OCI-LY3 (cell line): ENCODE measurements around the gene GMPPA.

Experiments
- H2AFZ ChIP-seq: fragments of 200-600, 300-600 bp; shearing (Covaris generic); 2 replicates; pipeline ENCODE4 v1.6.0; 2014; ENCODE audit warnings: antibody characterized with exemption, low read depth, low read length
- H3K27ac ChIP-seq: fragments of 200-600, 300-600 bp; sonication (generic); 2 replicates; pipeline ENCODE4 v1.5.1; 2014; ENCODE audit warnings: mild to moderate bottlenecking, low read length, moderate library complexity, mixed read lengths
- H3K27me3 ChIP-seq: fragments of 200-600, 300-600 bp; sonication (generic); 2 replicates; pipeline ENCODE4 v1.6.1; 2014; ENCODE audit warnings: low read depth, low read length, mixed read lengths
- H3K36me3 ChIP-seq: fragments of 200-600, 300-600 bp; sonication (generic); replicated peaks from 2 replicates; pipeline ENCODE3; 2014; ENCODE audit warnings: low read depth, low read length, mixed read lengths
- H3K4me1 ChIP-seq: fragments of 300-600, 200-600 bp; sonication (generic); 2 replicates; pipeline ENCODE4 v1.6.1; 2014; ENCODE audit warnings: low read length, mixed read lengths
- H3K4me2 ChIP-seq: fragments of 200-600, 300-600 bp; sonication (generic); 2 replicates; pipeline ENCODE4 v1.6.1; 2014; ENCODE audit warnings: low read length, mixed read lengths
- H3K4me3 ChIP-seq: fragments of 300-600, 200-600 bp; sonication (generic); 2 replicates; pipeline ENCODE4 v1.5.1; 2014; ENCODE audit warnings: antibody characterized with exemption, mild to moderate bottlenecking, low read length, moderate library complexity
- H3K79me2 ChIP-seq: fragments of 300-600, 200-600 bp; shearing (Covaris generic); 2 replicates; pipeline ENCODE4 v1.6.1; 2014; ENCODE audit warnings: mild to moderate bottlenecking, low read length, mixed read lengths
- H3K9ac ChIP-seq: fragments of 300-600, 200-600 bp; shearing (Covaris generic); 2 replicates; pipeline ENCODE4 v1.6.0; 2014; ENCODE audit warnings: mild to moderate bottlenecking, low read length, moderate library complexity
- H3K9me3 ChIP-seq: fragments of 200-600, 300-600 bp; shearing (Covaris generic); 2 replicates; pipeline ENCODE4 v1.6.1; 2014; ENCODE audit warnings: low read length, mixed read lengths; ENCODE audit not compliant: insufficient read depth
- H4K20me1 ChIP-seq: fragments of 200-600, 300-600 bp; sonication (generic); 2 replicates; pipeline ENCODE4 v1.6.1; 2016; ENCODE audit warnings: low read length, mixed read lengths; ENCODE audit not compliant: insufficient read depth
- EZH2phosphoT487 ChIP-seq: fragments of 200-600 bp; shearing (Covaris generic); IDR thresholded peaks from 2 replicates; pipeline ENCODE4 v1.6.1; 2018; ENCODE audit warnings: antibody characterized with exemption, mixed run types, low read depth
- TF ChIP-seq, protein P1 (sequence below): fragments of 200-600, 300-600 bp; sonication (generic); IDR thresholded peaks from 2 replicates; pipeline ENCODE4 v1.5.1; 2014; ENCODE audit warnings: antibody characterized with exemption, low read length, low read depth

The GMPPA gene

DNA sequence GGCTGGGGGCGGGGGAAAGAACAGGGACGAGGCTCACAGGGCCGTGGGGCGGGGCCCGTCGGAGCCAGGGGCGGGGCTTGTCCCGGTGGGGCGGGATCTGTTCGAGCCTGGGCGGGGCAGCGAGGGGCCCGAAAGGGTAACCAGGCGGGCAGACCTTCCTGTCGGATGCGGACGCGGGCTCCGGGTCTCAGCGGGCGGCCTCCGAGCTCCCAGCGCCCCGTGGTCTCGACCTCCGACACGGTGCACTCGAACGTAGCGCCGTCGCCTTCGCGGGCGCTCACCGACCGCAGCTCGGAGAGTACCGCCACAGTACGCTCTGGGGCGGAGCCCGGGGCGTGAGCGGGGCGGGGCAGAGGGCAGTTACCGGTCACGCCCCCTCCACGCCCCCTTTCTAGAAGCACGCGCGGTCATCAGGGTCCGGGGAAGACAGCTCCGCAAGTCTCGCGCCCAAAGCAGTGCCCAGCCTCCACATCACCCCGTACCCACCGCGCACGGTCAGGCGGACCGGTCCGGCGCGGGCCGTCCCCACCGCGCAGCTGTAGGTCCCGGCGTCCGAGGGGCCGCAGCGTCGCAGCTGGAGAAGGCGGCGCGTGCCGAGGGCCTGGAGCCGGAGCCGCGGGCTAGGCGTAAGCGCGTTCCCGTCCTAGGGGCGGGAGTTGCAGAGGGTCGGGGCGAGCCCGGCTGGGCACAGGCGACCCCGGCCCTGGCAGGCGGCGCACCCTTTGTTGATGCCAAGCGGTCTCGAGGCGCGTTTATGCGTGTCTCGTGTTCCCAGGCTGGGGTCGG, 53.9 kb downstream of the GMPPA start:
- no peak overlapping the region for H3K4me3 ChIP-seq
- TF ChIP-seq EZH2phosphoT487, result no peak
- TF ChIP-seq, protein P1, sequence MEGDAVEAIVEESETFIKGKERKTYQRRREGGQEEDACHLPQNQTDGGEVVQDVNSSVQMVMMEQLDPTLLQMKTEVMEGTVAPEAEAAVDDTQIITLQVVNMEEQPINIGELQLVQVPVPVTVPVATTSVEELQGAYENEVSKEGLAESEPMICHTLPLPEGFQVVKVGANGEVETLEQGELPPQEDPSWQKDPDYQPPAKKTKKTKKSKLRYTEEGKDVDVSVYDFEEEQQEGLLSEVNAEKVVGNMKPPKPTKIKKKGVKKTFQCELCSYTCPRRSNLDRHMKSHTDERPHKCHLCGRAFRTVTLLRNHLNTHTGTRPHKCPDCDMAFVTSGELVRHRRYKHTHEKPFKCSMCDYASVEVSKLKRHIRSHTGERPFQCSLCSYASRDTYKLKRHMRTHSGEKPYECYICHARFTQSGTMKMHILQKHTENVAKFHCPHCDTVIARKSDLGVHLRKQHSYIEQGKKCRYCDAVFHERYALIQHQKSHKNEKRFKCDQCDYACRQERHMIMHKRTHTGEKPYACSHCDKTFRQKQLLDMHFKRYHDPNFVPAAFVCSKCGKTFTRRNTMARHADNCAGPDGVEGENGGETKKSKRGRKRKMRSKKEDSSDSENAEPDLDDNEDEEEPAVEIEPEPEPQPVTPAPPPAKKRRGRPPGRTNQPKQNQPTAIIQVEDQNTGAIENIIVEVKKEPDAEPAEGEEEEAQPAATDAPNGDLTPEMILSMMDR, result no peak
- H3K79me2 ChIP-seq, result no peaks in the 10 kb centered on the region
- no peak overlapping the region for H2AFZ ChIP-seq
- no peaks in the 10 kb centered on the region for H4K20me1 ChIP-seq
- H3K4me2 ChIP-seq, result no peak overlapping the region
- no peaks in the 10 kb centered on the region for H3K36me3 ChIP-seq
- no peaks in the 10 kb centered on the region for H3K27me3 ChIP-seq
- H3K27ac ChIP-seq, result no peak overlapping the region
- H3K4me1 ChIP-seq, result no peaks in the 10 kb centered on the region
- no peaks in the 10 kb centered on the region for H3K9me3 ChIP-seq
- H3K9ac ChIP-seq, result no peak overlapping the region

DNA sequence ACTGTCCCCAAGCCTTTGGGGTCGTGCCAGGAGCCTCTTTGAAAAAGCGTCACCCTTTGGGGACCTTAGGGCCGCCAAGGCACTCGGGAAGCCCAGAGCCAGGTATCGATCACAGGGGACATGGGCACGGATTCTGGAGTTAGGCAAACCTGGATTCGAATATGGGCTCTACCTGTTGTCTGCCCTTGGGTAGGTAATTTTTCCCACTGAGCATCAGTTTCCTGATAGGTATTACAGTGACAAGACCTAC, 54.4 kb downstream of the GMPPA start:
- Histone ChIP-seq H3K9me3 (no peaks in the 10 kb centered on the region), H2AFZ (no peak overlapping the region), H4K20me1 (no peaks in the 10 kb centered on the region), H3K79me2 (no peaks in the 10 kb centered on the region), H3K27me3 (no peaks in the 10 kb centered on the region), H3K4me3 (no peak overlapping the region), H3K4me1 (no peaks in the 10 kb centered on the region), H3K36me3 (no peaks in the 10 kb centered on the region), H3K9ac (no peak overlapping the region), H3K4me2 (no peak overlapping the region), H3K27ac (no peak overlapping the region)
- TF ChIP-seq, protein P1, result no peak
- TF ChIP-seq EZH2phosphoT487, result no peak

DNA sequence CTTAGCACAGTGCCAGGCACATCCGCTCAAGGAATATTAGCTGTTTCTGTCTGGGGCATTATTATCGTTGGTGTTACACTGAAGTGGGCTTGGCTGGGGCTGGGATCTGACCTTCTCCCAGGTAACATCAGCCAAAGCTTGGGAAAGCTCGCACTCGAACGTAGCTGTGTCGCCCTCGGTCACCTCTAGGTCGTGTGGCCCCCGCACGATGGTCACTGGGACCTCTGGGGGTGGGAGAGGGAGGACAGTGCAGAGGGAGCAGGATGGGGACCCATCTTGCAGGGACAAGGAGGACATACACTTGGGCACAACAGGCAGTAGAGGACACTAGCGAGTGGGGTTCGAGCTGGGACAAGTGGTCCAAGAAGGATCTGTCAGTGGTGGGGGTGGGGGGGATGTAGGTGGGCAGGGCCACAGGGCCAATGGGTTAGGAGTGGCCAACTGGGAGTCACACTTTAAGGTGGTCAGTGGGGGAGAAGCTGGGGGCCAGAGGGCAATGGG, 54.8 kb downstream of the GMPPA start:
- Histone ChIP-seq H3K9me3 (no peaks in the 10 kb centered on the region), H3K27ac (no peak overlapping the region), H3K79me2 (no peaks in the 10 kb centered on the region), H3K4me2 (no peak overlapping the region), H2AFZ (no peak overlapping the region), H3K4me3 (no peak overlapping the region), H4K20me1 (no peaks in the 10 kb centered on the region), H3K4me1 (no peaks in the 10 kb centered on the region), H3K27me3 (no peaks in the 10 kb centered on the region), H3K9ac (no peak overlapping the region), H3K36me3 (no peaks in the 10 kb centered on the region)
- no peak for TF ChIP-seq EZH2phosphoT487
- TF ChIP-seq, protein P1, result no peak

DNA sequence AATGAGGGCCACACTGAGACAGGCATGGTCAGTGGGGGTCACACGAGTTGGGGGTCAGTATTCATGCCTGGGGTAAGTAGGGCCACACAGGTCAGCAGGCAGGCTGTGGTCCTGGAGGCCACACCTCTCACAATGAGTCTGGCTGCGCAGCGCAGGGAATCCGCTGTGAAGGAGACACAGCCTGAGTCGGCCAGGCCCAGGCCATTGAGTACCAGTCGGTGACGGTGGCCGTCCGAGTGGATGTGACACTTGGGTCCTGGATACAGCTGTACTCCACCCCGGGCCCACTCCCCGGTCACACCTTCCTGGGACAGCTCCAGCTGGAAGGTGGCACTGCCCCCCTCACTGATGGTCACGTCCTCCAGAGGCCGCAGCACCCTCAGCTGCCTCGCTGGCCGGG, 55.7 kb downstream of the GMPPA start:
- no peaks in the 10 kb centered on the region for H3K27me3 ChIP-seq
- no peak overlapping the region for H3K4me2 ChIP-seq
- H3K36me3 ChIP-seq, result no peaks in the 10 kb centered on the region
- TF ChIP-seq EZH2phosphoT487, result no peak
- TF ChIP-seq, protein P1, result no peak
- no peaks in the 10 kb centered on the region for H3K4me1 ChIP-seq
- no peak overlapping the region for H3K9ac ChIP-seq
- H2AFZ ChIP-seq, result no peak overlapping the region
- no peak overlapping the region for H3K4me3 ChIP-seq
- H3K79me2 ChIP-seq, result no peaks in the 10 kb centered on the region
- H4K20me1 ChIP-seq, result no peaks in the 10 kb centered on the region
- no peaks in the 10 kb centered on the region for H3K9me3 ChIP-seq
- no peak overlapping the region for H3K27ac ChIP-seq
